HG02981 (cell line): ENCODE results near the gene PRKAB1.

Source experiments
- ATAC-seq: cut with Tn5 transposase; IDR thresholded peaks from one replicate; pipeline ENCODE4 v1.9.1; 2021; ENCODE audit warnings: mild to moderate bottlenecking, moderate library complexity; ENCODE audit not compliant: unreplicated experiment

PRKAB1 gene

GRCh38 chr12:119660076-119660475 is 7.9 kb upstream of the PRKAB1 start:
- ATAC-seq, result no peak

- no peak for ATAC-seq
Measured at GRCh38 chr12:119661882-119662281, 6.1 kb upstream of the PRKAB1 start.

- ATAC-seq, result no peak
Measured at GRCh38 chr12:119664642-119665041, 3.3 kb upstream of the PRKAB1 start.

DNA sequence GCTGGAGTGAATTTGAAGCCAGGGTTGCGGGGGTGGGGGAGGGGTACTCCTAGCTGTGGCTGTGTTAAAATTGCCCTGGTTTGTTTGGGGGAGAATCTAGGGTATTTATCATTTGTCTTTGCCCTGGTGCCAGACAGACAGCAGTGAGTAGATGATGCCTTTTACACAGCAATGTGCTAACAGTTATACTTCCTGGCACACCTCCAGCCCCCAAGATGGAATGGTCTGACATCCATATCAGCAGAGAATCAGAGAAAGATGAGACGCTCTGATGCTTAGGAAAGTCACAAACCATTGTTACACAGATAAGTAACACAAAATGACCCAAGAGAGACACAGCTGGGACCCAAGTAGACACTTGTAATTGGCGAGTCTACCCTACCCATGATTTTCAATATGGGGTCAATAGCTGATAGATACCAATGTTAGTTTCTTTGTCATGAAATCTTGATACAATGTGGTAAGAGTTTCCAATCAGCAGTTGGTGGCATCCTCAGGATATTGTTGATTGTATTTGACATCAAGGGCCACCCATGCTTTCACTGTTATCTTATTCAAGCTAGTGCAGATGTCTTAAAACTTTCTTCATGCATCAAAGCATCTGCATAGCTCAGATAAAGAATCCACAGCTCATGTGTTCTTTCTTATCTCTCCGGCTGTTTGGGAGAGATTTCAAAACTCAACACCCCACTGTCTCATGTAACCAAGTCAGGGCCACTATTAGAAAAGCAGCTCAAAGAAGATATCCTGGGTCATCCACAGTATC is 2.6 kb upstream of the PRKAB1 start:
- no peak for ATAC-seq

- no peak for ATAC-seq
Measured at GRCh38 chr12:119666226-119666795, 1.6 kb upstream of the PRKAB1 start.

DNA sequence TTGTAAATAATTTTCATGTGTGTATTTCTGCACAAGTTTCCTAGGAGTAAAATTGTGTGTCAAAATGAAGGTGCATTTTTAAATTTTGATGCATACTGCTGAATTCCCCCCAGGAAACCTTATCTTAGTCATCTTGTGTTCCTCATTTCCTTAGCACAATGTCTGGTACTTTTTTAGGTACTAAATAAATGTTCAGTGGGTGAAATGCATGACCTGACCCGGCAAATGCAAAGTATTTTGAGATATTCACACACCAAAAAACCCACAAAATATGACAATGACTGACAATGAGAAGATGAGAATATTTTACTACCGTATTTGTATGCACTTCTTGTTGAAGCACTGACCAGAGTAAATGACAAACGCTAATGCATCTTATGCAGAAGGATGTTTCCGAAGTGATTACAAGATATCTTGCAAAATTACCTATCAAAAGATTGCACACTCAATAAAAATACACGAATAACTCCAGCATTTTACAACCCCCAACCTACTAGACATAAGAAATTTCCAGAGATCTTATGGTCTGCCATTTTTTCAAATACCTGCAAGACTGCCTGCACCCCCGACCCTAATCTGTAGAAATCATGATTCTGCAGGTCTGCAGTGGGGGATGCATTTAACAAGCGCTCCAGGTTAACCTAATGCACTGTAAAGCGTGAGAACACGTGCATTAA is 895 bp upstream of the PRKAB1 start:
- ATAC-seq, result no peak

GRCh38 chr12:119668324-119668841 is 450 bp downstream of the PRKAB1 start:
- no peak for ATAC-seq

DNA sequence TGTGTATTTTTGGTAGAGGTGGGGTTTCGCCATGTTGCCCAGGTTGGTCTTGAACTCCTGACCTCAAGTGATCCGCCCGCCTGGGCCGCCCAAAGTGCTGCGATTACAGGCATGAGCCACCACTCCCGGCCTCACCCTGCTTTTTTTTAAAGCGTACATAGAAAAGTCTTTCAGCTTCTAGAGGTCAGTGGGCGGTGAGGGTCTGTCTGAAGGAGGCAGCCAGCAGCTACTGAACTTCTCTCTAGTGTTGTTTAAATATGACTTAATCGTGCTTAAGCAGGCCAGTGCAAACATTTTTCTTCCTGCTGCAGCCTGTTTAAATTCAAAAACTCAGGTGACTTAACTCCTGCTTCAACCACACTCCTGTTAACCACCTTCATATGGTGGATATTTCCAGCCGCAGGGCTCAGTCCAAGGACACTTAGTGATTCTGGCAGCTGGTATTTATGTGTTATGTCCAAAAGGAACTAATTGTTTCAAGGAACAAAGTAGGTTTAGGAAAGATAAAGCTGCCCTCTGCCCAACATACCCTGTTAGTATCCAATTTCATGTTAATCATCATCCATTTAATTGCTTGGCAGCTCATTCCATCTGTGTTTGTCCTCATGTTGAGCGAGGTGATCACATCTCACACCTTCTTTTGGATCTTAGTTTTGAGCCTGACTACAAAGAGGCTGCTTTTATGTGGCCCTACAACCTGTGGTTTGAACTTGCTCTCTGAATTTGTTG is 2.0 kb downstream of the PRKAB1 start:
- no peak for ATAC-seq

DNA sequence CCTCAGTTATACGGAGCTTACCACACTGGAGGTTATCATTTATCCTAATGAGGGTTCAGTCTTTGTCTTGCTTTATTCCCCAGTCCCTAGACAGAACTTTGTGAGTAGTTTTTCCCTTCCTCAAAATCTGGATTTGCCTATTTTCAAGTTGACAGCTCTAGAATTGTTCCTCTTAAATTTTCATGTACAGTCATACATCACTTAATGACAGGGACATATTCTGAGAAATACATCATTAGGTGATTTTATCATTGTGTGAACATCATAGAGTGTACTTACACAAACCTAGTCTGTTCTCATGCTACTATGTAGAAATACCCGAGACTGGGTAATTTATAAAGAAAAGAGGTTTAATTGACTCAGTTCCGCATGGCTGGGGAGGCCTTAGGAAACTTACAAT is 3.1 kb downstream of the PRKAB1 start:
- no peak for ATAC-seq

DNA sequence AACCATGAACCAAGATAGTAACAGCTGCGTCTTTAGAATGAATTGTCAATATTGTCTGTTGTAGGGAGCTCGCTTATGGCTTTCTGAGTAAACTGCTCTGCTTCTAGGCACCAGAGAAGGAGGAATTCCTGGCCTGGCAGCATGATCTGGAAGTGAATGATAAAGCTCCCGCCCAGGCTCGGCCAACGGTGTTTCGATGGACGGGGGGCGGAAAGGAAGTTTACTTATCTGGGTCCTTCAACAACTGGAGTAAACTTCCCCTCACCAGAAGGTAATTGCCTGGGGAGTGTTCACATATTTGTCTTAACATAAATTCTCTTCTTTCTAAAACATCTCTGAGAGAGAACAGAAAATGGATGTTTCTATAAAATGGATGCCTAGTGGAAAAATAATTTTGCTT is 4.3 kb downstream of the PRKAB1 start:
- ATAC-seq, result no peak

DNA sequence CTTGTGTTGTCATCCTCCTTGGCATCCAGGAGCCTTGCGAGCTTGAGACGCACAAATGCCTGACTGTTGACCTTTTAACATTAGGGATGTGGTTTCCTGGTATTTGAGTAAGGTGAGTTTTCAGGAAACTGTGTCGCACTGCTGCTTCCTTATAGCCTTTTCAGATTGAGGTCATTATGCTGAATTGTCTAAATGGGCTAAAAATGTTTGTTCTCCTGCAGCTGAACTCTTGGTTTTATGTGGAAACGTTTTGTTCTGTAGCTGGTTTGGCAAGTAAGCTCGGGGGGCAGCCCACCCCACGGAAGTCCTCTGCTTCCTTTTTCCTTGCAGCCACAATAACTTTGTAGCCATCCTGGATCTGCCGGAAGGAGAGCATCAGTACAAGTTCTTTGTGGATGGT is 5.7 kb downstream of the PRKAB1 start:
- ATAC-seq, result no peak

- no peak for ATAC-seq
Measured at GRCh38 chr12:119674560-119674959, 6.6 kb downstream of the PRKAB1 start.

- ATAC-seq, result no peak
Measured at GRCh38 chr12:119676022-119676421, 8.1 kb downstream of the PRKAB1 start.

GRCh38 chr12:119676573-119676972 is 8.6 kb downstream of the PRKAB1 start:
- no peak for ATAC-seq

- ATAC-seq, result no peak
Measured at GRCh38 chr12:119678459-119678858, 10.5 kb downstream of the PRKAB1 start.

DNA sequence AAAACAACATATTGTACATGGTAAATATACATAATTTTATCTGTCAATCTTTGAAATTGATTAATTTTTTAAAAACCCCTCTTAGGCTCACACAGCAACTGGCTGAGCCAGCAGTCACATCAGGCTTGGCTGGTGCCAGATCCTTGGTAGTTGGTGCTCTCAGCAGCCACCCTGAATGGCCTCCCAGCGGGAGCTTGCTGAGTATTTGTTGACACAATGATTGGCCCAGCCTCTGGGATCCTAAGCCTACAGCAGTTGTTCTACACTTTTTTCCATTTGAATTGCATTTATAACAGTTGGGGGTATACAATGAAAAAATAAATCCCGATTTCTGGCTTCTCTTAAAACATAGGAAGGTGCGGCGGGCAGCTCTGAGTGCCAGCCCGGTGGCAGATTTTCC is 11.1 kb downstream of the PRKAB1 start:
- ATAC-seq, result no peak

- no peak for ATAC-seq
Measured at GRCh38 chr12:119679490-119679889, 11.6 kb downstream of the PRKAB1 start.

- ATAC-seq, result no peak
Measured at GRCh38 chr12:119681111-119681510, 13.2 kb downstream of the PRKAB1 start.

GRCh38 chr12:119681728-119682638 is 14.1 kb downstream of the PRKAB1 start:
- peak; percentile 63 for ATAC-seq

DNA sequence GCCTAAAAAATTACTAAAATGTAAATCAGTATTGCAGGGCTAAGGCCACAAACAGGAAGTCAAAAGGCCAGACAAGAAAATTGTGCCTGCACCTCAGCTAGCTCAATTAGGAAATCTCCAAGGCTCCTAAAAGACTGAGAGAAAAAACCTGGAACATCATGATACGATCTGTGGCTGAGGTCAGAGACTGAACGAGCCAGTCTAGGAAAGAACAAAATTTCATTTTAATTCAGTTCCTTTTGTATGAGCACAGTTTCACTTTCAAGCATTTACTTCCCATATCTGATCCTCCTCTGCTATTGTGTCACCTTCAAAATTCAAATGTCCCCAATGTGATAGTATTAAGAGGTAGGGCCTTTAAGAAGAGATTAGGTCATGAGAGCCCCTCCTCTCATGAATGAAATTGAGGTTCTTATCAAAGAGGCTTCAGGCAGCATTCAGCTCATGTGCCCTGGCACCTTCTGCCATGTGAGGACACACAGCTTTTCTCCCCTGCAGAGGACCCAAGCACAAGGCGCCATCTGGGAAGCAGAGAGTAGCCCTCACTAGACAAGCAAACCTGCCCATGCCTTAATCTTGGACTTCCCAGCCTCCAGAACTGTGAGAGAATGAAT is 14.8 kb downstream of the PRKAB1 start:
- ATAC-seq, result peak; percentile 34
